GM21717 (cell line): ENCODE results near the gene CACNA1C.

Experiments
- ATAC-seq: cut with Tn5 transposase; IDR thresholded peaks from one replicate; pipeline ENCODE4 v1.9.1; 2021; ENCODE audit warnings: mild to moderate bottlenecking, moderate library complexity; ENCODE audit not compliant: unreplicated experiment

Gene CACNA1C

GRCh38 chr12:2137711-2138110 lies 84.9 kb downstream of the CACNA1C start:
- no peak for ATAC-seq

GRCh38 chr12:2138294-2138693 lies 85.5 kb downstream of the CACNA1C start:
- ATAC-seq = no peak

GRCh38 chr12:2138871-2139308 lies 86.1 kb downstream of the CACNA1C start:
- ATAC-seq = no peak

DNA sequence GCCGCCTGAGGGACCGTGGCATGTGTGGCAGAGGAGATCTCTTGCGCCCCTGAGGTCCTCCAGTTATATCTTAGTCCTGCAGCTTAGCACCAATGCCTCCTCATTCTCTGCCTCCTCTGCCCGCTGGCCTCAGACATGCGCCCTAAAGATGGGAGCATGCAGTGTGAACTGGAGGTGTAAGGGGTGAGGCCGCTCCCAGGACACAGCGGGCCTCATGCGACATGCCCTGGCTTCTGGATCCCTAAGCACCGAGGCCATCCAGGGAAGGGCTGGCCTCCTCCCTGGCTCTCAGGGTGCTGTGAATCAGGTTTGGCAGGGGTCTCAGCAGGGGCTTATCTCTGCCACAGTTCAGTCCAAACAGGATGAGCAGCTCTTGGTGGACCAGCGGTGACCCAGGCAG lies 86.9 kb downstream of the CACNA1C start:
- no peak for ATAC-seq

DNA sequence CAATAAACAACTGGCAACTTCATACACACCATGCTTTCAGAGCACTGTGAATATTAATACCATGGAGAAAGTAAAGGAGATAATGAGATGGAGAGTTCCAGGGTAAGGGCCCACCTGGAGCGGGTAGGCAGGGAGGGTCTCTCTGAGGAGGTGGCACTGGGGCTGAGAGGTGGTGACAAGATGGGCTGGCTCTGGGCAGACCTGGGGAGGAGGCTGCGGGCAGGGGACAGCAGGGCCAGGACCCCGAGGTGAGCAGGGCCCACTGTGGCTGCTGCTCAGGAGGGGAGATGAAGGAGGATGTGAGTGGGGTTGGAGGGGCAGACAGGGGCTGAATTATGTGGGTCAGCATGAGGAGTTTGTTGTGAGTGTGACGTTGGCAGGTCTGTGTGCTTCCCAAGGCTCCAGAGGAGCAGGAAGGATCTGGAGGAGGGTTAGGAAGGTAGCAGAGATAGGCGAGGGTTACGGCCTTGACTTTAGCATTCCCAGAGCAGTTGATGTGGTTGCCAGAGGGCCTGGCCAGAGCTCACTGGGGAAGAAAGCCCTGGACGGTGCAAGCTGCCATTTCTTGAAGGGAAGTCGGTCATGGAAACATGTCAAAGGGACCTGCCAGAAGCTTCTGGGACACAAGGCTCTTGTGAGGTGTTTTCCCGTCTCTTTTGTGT lies 88.2 kb downstream of the CACNA1C start:
- no peak for ATAC-seq

DNA sequence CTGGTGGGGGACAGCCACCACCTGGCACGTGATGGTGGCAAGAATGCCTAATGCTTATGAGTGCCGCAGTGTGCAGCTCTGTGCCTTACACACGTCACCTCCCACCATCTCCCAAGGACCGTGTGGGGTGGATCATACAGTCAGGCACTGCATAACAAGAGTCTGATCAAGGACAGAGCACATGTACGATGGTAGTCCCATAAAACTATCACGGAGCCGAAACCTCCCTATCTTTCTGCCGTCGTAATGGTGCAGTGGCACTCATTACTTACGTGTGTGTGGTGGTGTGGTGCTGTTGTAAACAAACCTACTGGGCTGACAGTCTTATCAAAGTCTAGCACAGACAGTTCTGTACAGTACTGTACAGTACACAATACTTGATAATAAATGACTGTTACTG lies 89.3 kb downstream of the CACNA1C start:
- no peak for ATAC-seq

- no peak for ATAC-seq
Measured at GRCh38 chr12:2144951-2145350, 92.2 kb downstream of the CACNA1C start.

DNA sequence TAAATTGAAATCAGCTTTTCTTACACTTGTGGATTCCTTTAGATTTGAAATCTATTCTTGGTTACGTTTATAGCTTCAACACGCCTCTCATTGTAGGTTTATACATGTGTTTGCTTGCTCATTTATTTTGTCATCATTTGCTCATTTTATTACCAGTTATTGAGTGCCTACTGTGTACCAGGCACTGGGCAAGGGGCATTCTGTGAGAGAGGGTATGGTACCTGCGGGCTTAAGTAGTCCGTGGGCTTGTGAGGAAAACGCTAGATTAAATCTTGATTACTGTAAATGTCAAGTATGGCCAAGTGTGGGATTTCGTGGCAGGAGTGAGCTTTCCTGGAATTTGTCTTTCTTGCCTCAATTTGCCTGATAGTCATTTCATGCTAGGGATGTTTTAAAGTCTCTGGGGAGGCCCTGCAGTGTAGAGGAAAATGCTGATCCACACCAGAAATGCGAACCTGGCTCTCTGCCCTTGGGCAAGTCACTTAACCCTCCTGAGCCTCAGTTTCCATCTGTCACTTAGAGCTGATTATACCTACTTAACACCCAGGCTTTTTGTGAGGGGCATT lies 92.7 kb downstream of the CACNA1C start:
- ATAC-seq = no peak

GRCh38 chr12:2147335-2147734 lies 94.5 kb downstream of the CACNA1C start:
- ATAC-seq = no peak

DNA sequence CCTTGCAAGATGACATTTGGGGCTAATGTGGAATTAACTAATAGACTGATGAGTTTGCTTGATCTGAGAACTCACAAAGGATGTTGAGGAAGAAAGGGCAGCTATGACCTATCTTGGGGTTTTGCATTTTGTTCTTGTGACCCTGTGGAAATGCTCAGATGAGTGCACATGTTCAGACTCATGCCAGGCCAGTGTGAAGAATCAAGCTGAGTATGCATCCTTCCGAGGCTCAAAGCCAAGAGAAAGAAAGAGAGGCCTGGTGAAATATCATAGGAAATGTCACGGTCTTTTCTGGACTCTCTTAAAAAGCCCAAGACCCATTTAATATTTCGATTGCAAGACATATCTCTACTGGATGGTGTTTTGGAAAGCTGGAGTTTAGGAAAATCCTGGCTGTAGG lies 96.3 kb downstream of the CACNA1C start:
- ATAC-seq = no peak

DNA sequence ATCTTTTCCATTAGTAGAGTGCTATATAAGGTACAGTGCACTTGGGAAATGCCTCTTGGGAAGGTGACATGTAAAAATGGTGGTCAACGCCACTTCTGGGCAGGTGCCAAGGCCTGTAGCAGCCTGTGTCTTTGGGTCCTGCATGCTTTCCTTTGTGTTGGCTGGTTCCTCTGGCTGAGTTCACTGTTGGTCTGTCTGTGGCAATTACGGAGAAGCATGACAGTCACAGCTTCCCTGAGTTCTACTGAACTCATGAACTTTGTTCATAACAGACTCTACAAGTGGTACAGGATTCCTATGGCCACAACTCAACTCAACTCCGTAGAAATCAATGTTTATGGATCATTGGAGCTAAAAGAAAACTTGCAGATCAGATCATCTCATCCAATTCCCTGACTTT lies 98.0 kb downstream of the CACNA1C start:
- no peak for ATAC-seq

GRCh38 chr12:2151391-2151790 lies 98.6 kb downstream of the CACNA1C start:
- no peak for ATAC-seq

GRCh38 chr12:2152134-2152533 lies 99.3 kb downstream of the CACNA1C start:
- no peak for ATAC-seq

DNA sequence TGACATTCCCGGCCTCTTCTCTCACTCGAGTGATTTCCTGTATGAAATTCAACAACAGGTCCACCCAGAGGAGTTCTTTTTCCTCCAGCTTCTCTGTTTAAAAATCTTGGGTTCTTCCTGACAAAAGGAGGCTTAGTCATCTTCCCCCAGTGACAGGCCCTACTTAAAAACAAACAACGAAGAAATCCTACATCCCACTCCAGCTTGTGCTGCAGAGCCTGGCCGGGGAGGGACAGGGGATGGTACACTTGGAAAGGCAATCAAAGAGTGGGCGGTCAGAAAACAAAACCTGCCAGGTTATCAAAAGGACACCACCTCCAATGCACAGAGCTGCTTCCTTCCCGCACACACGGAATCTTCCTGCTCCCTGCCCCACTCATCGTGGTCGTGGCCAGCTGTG lies 101.3 kb downstream of the CACNA1C start:
- no peak for ATAC-seq

DNA sequence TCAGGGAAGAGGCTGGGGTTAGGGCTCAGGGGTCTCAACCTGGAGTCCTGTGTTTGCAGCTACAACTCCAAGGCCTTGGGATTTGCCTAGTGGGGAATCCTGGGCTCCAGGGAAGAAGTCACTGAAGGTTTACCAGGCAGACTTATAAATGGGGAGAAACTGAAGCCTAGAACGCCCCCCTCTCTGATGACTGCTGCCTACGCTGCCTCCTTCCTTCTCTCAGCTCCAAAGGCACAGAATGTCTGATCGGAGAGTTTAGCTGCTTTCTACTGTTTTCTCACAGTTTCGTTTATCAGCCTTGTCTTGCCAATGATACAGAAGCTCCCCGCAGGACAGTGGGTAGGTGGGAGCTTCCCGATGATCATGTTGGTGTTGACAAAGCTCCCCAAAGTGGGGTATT lies 101.7 kb downstream of the CACNA1C start:
- no peak for ATAC-seq

GRCh38 chr12:2156333-2156732 lies 103.5 kb downstream of the CACNA1C start:
- ATAC-seq = no peak

DNA sequence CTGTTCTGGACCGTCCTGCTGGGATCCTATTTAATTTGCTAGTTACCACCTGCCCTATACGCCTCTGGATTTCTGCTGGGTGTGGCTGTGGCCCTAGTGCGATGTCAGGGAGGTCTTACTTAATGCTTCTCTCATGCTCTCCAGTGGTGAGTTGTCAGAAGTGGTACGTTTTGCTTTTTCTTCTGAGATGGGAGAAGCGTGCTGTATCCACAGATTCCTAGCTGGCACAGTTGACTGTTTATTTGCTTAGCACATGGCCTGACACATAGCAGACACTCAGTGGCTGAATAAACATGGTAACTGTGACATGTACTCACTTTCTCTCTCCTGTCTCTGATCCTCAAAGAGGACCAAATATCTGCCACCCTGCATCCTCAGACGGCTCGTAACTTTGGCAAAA lies 107.3 kb downstream of the CACNA1C start:
- ATAC-seq = no peak

DNA sequence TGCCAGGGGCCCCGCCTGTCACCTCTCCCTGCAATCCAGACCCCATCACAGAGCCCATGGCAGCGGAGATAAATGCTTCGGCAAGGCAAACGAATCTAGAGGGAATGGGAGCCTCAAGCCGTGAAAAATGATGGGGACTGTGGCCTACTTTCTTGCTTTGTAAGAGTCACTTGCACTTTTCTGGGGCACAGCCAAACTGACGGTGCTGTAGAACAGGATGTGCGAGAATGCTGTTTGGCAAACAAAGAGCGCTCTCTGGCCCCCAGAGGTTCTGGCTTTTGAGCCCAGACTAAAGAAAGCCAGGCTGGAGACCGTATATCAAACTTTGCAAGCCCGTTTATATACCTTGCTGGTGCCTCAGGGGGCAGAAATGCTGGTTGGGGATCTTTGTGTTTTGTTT lies 108.7 kb downstream of the CACNA1C start:
- ATAC-seq = no peak

DNA sequence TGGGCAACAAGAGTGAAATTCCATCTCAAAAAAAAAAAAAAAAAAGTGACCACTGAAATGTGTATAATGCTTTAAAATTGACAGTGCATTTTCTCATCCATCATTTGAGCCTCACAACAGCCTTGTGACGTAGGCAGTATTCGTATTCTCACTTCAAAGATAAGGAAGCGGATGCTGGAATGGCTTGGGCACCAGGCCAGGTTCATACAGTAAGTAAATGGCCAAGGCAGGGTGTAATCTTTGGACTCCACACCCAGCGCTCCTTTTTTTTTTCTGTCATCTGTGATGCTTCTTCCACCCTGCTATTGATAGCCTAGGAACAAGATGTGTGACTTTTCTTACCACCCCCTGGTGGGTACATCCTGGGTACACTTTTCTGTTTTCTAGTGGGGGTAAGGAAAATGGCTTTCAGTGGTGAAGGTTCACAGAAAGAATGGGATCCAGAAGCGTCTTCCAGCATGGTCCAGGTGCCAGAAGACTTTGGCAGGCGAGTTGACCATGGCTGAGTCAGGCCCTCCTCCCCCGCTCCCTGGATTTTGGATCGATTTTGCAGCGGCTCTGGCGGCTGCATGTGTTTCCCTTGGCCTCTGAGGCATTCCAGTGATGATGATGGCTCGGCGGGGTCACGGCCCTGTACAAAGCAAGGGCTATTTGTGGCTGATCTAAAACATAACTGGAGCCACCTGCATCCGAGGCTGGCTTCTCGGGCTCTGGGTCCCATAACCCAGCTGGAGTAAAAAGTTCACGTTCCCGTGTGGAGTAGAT lies 110.6 kb downstream of the CACNA1C start:
- ATAC-seq = no peak

DNA sequence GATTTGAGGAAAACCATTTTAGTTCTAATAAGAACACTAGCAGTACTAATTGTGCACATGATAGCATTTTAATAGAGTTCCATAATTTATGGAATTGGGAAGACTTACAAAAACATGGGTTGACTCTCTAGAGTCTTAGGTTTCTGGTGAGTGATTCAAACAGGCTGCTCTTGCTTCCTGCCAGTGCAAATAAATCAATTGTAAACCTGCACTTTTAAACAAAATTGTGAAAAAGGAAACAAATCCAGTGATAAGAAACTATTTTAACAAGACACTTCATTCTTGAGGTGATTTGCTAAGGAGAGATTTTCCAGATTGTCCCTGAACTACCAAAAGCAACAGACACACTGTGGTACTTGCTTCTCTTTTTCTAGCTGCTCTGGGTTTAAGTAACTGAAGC lies 112.2 kb downstream of the CACNA1C start:
- ATAC-seq = no peak

DNA sequence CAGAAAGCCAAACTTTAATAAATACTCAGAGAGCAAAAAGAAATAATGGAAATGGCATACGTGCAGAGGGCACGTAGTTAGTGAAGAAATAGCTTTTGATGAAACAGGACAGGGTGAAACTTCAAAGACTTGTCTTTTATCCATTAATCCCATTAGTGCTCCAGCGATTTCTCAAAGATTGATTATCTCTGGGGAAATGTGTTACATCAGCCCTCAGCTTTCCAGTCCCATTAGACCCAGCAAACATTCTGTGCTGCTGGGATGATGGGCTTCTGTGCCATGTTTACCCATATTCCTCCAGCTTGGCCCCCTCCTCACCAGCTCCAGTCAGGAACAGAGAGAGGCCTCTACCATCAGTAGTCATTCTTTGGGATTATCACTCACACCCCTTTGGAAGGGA lies 113.1 kb downstream of the CACNA1C start:
- ATAC-seq = no peak

GRCh38 chr12:2166696-2167095 lies 113.9 kb downstream of the CACNA1C start:
- no peak for ATAC-seq
